Vagina (tissue), 2 donors: ENCODE measurements around the gene STOML1.

Experiments used
- CTCF ChIP-seq, 3 experiments: fragments of 450-650 bp in 2 of 3; fragments of 200-600 bp in 1 of 3; sonication (generic) in 1 of 3; IDR thresholded peaks; one replicate each; pipeline ENCODE4 v1.5.1; 2017 to 2019; ENCODE audit warnings: antibody characterized with exemption in 3 of 3, mild to moderate bottlenecking in 2 of 3, moderate library complexity in 2 of 3
- POLR2A ChIP-seq, 2 donors: fragments of 450-650 bp; IDR thresholded peaks; one replicate each; pipeline ENCODE4 v1.6.1; 2017; ENCODE audit warnings: antibody characterized with exemption in 2 of 2, mild to moderate bottlenecking in 2 of 2, moderate library complexity in 2 of 2

GRCh38 chr15:73937726-73938125, 54.4 kb downstream of the STOML1 start:
- TF ChIP-seq CTCF (IDR thresholded peaks at IDR 0.05) (no peak), POLR2A (IDR thresholded peaks at IDR 0.05) (no peak)
